Central memory CD4-positive, alpha-beta T cell (primary cell): ENCODE data around the gene ELL2.
"Not testable (repeated sequence)": the region's sequence is repeated elsewhere in the genome, so short reads cannot be mapped to it uniquely, and the experiment has no call there.

Source experiments
- DNase-seq: peaks from one replicate; pipeline ENCODE4 v3.0.0; 2022

The ELL2 gene

GRCh38 chr5:95859661-95860060, 102.0 kb downstream of the ELL2 start:
- no peak for DNase-seq

- DNase-seq = peak; percentile 83
Measured at GRCh38 chr5:95858661-95859595, 102.7 kb downstream of the ELL2 start.

DNA sequence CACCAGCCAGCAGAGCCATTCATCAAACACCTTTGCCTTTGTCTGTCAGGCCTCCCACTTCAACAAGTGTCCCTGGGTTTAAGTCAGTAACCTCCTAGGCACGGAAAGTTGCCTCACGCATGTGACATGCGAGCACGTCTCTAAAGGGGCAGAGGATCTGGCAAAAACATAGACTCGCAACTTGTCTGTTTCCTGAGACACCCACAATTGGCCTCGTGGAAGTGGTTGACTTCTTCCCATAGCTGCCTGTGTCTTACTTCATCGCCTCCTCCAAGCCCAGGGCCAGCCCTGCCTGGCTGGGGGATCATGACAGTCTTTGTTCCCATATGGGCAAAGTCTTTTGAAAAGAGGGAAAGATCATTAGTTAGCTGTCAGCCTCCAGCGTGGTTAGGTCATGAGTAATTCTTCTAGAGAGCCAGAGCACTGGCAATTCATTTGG, 103.6 kb downstream of the ELL2 start:
- no peak for DNase-seq

DNA sequence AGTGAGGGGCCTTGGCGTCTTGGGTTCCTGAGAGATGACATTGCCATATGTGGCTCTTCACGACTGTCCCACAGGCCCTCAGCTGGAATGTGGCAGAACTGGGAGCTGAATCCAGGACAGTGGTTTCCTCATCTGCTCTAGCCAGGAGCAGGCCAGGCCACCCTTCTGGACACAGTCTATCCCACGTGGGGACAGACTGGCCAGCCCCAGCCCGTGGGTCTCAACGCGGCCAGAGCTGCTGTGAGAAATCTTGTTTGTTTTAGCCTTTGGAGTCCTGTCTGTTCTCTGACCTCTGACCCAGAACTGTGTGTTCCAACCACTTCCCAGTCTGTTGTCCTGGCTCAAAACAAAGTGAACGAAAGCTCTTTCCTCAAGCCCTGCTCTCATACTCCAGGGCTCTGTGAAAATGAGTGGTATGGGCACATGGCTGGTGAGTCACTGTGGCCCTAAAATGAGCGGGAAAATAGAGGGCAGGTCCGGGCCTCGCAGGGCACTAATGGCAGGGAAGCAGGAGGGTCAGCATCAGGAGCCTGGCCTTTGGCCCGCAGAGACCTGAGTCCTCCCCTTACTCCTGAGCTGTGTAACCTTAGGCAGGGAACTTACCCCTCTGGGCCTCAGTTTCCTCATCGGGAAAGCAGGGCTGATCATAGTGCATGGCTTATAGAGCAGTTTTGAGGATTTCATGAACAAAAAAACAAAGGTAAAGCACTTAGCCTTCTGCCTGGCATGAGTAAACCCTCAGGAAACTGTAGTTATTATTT, 104.3 kb downstream of the ELL2 start:
- no peak for DNase-seq

GRCh38 chr5:95856501-95856981, 105.1 kb downstream of the ELL2 start:
- DNase-seq = no peak

DNA sequence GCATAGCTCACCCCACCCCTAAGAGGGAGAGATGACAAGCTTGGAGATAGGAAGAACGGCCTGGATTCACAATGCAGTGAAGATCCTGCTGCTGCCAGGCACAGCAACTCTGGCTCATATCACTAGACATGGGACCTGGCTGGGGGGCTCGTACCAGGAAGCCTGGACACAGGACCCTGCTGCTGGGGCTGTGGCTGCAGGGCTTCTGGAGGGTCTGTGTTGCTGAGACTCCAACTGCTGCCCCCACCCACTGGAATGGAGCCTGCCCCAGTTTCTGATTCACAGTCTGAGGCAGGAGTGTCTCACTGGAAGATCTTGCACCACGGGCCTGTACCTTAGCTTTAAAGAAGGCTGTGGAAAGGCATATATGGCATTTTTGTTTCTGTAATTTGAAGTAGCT, 108.2 kb downstream of the ELL2 start:
- no peak for DNase-seq

DNA sequence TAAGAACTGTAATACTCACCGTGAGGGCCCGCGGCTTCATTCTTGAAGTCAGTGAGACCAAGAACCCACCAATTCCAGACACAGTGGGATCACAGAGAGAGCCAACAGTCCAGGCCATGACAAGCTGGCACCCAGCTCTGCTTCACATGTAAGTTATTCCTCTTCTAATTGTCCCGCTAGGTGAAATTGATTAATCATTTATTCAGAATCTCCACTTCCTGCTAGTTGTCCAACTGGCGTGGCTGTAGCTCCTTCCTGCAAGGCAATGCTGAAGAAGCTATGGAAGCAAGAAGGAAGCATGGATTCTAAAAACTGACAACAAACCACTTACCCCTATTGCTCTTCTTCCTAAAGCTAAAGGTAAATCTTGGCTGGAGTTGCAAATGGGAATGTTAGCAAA, 109.1 kb downstream of the ELL2 start:
- DNase-seq = no peak

DNA sequence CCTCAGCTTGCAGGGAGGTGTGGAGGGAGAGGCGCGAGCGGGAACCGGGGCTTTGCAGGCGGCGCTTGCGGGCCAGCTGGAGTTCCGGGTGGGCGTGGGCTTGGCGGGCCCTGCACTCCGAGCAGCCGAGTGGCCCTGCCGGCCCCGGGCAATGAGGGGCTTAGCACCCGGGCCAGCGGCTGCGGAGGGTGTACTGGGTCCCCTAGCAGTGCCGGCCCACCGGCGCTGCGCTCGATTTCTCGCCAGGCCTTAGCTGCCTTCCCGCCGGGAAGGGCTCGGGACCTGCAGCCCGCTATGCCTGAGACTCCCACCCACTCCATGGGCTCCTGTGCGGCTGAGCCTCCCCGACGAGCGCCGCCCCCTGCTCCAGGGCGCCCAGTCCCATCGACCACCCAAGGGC, 110.5 kb downstream of the ELL2 start:
- DNase-seq = not testable (repeated sequence)

GRCh38 chr5:95850391-95850894, 111.2 kb downstream of the ELL2 start:
- no peak for DNase-seq

GRCh38 chr5:95848701-95849100, 113.0 kb downstream of the ELL2 start:
- no peak for DNase-seq

DNA sequence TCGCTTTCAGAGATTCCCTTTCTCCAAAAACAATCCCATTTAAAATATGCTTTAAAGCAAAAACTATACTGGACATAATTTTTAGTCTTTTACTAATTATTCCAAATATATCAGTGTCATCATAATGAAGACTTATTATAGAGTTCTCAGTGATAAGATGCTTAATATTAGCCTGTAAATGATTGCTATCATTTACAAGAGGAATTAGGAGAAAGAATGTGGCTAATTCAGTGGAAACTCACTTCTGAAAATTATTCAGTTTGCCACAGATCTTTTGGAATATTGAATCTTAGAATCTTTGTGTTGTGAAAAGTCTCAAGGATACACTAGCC, 114.4 kb downstream of the ELL2 start:
- no peak for DNase-seq

DNA sequence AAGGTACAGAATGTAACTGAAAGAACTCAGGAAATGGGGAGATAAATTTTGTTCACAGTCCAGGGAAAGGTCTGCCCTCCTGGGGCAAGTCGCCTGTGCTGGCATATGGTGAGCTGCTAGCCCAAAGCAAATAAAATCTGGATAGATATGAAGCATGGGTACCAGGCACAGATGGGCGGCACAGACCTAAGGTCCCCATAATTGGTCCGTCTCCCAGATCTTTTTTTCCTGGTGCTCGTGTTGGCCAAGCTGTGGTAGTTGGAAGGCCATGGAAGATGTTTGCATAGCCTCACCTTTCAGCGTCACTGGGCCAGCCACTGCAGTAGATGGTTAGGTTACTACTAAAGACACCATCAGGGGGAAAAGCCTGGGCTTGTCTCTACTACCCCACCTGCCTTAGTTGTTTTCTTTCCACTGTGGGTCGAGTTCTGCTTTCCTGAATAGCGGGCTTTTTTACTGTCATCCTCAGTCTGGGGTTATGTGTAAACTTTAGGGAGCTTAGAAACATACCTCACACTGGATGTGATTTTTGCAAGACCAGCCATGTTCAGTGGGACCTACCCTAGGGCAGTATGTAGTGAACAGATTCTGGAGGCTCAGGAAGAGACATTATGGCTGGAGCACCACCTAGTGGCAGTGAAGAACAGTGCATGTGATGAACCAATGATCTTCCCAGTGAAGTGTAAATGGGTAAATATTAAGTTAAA, 114.9 kb downstream of the ELL2 start:
- peak; percentile 62 for DNase-seq

DNA sequence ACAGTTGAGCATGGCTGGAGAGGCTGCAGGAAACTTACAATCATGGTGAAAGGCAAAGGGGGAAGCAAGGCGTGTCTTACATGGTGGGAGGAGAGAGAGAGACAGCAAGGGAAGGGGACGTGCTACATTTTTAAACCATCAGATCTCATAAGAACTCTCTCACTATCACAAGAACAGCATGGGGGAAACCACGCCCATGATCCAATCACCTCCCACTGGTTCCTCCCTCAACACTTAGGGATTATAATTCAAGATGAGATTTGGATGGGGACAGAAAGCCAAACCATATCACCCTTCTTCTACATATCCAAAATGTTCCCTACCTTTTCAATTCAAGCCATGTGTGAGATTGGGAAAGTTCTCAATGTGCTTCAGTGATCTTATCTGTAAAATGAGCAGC, 116.3 kb downstream of the ELL2 start:
- no peak for DNase-seq

- no peak for DNase-seq
Measured at GRCh38 chr5:95843733-95844223, 117.9 kb downstream of the ELL2 start.

GRCh38 chr5:95842854-95843544, 118.7 kb downstream of the ELL2 start:
- DNase-seq = peak; percentile 57

- no peak for DNase-seq
Measured at GRCh38 chr5:95841914-95842812, 119.5 kb downstream of the ELL2 start.

- DNase-seq = no peak
Measured at GRCh38 chr5:95840956-95841705, 120.5 kb downstream of the ELL2 start.

DNA sequence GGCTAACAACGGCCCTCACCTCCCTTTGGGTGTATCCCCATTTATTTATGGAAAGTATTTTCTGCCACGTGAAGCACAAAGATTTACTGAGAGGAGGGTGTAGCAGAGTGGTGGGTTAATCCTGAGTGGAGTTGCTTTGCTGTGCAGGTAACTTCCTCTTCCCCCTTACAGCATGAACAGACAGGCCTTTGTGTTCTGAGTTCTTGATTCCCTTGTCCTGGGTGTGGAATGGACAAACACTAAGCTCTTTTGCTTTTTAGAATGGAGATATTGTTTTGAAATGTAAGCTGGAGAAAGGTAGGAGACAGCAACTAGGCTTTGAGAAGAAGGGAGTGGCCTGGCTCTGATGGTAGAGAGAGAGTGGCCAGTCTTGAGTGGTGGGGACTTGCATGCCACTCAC, 122.0 kb downstream of the ELL2 start:
- DNase-seq = no peak

DNA sequence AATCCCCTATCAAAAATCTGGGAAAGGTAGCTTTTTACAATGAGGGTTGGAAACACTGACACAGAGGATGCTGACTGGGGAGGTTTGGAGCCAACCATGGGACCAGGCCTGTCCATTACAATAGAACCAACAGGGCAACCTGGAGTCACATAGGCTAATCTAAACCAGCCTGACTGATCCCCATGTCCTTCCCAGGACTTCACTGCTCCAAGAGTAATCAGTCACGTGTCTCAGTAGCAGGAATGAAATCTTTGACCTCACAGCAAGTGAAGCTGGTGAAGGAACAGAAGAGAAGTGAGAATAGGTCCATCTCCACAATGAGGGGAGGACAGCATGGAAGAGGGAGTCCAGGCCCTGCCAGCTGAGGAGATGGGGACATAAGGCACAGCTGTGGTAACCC, 123.1 kb downstream of the ELL2 start:
- DNase-seq = no peak

DNA sequence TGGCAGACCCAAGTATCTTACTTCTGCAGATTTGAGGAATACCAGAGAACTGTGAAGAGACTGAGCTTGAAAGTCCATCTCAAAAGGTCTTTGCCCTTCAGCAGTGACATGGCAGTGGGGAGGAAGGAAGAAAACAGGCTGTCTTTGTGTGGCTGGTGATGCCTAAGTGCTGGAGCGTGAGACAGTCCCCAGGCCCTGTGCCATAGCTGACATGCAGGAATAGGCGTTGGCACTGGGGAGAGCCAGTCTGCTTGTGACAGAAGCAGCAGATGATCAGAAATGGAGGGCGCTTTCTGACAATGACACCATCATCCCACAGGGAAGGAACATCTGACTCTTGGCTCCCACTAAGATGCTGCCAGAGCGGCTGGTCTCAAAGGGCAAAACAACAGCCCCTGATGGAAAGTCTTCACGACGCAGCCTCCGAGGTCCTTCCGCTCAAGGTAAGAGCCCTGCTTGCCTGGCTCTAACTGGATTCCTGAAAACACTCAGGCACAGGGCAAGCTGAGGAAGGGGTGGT, 123.6 kb downstream of the ELL2 start:
- DNase-seq = no peak
